Lower leg skin (tissue), 4 donors: ENCODE measurements around the gene L3MBTL1. TPM values are rescaled to one million over a fixed set of nuclear protein-coding genes. Genes with fewer than 3 reads are reported as not detected.

Experiments used
- DNase-seq, 2 donors: peaks; one replicate each; pipeline ENCODE4 v3.0.0-alpha.2; 2019; ENCODE audit warnings: low spot score in 2 of 2
- H3K4me3 ChIP-seq: fragments of 200-600 bp; sonication (generic); 2 replicates; pipeline ENCODE4 v1.5.1; 2017; ENCODE audit warnings: mild to moderate bottlenecking, low read depth; ENCODE audit not compliant: poor library complexity, severe bottlenecking
- CTCF ChIP-seq, 3 donors: fragments of 450-650 bp; IDR thresholded peaks; one replicate each; pipeline ENCODE4 v1.5.1; 2016; ENCODE audit warnings: antibody characterized with exemption in 3 of 3, mild to moderate bottlenecking in 3 of 3, moderate library complexity in 2 of 3
- POLR2A ChIP-seq, 2 donors: fragments of 450-650 bp; IDR thresholded peaks; one replicate each; pipeline ENCODE4 v1.6.1; 2016 to 2017; ENCODE audit warnings: antibody characterized with exemption in 2 of 2, mild to moderate bottlenecking in 1 of 2, moderate library complexity in 1 of 2
- WGBS, 2 donors: methylation state at CpG; one replicate each; pipeline ENCODE4 v1.1.5; 2018; 5-methylcytosine and 5-hydroxymethylcytosine counted together
- intact Hi-C: fragments of 100-400 bp; cut with DNase I; formaldehyde crosslinking; loops from one replicate; pipeline ENCODE4 v1.15.0; 2023; ENCODE audit warnings: low total_unique reads
- total RNA-seq, 4 donors: library from RNA; depleted of rRNA; stranded (reverse); fragments of >200 nt; gene quantifications; one replicate each; pipeline ENCODE4 v1.1.0, GENCODE V29; 2016

L3MBTL1 gene
- total RNA-seq, 4 donors from 2014 or later = 5.2 to 23.2 (median 9.7) TPM

- TF ChIP-seq POLR2A (IDR thresholded peaks at IDR 0.05) (no peak), CTCF (IDR thresholded peaks at IDR 0.05) (no peak)
- DNase-seq = no peak
- intact Hi-C loops = no loop called here
- H3K4me3 ChIP-seq = no peak overlapping the region
- 90 to 95% methylated on average over 3 of the region's 3 CpGs for WGBS, 2 donors
Observed at GRCh38 chr20:43461894-43462659, 45.4 kb upstream of the L3MBTL1 start.

GRCh38 chr20:43462660-43463526, 44.6 kb upstream of the L3MBTL1 start:
- WGBS, 2 donors = 86 to 93% methylated on average over 4 of the region's 4 CpGs
- TF ChIP-seq CTCF (IDR thresholded peaks at IDR 0.05) (no peak), POLR2A (IDR thresholded peaks at IDR 0.05) (no peak)
- no peak overlapping the region for H3K4me3 ChIP-seq
- DNase-seq = no peak
- intact Hi-C loops = no loop called here

GRCh38 chr20:43463527-43464218, 43.8 kb upstream of the L3MBTL1 start:
- intact Hi-C loops = no loop called here
- TF ChIP-seq POLR2A (IDR thresholded peaks at IDR 0.05) = no peak
- TF ChIP-seq CTCF (IDR thresholded peaks at IDR 0.05) = no peak
- no peak for DNase-seq
- WGBS, 2 donors = 74 to 78% methylated on average over 3 of the region's 3 CpGs
- H3K4me3 ChIP-seq = no peak overlapping the region

GRCh38 chr20:43464219-43464790, 43.2 kb upstream of the L3MBTL1 start:
- H3K4me3 ChIP-seq = no peak overlapping the region
- intact Hi-C loops = no loop called here
- TF ChIP-seq CTCF (IDR thresholded peaks at IDR 0.05) (no peak), POLR2A (IDR thresholded peaks at IDR 0.05) (no peak)
- DNase-seq = peak in 1 of 2 donors; percentile 49
- WGBS, 2 donors = 90 to 94% methylated on average over 9 of the region's 9 CpGs

- DNase-seq = peak in 1 of 2 donors; percentile 43
- H3K4me3 ChIP-seq = no peak overlapping the region
- whole genome bisulfite sequencing, 2 donors = 94 to 96% methylated on average over 2 of the region's 2 CpGs
- TF ChIP-seq CTCF (IDR thresholded peaks at IDR 0.05) (no peak), POLR2A (IDR thresholded peaks at IDR 0.05) (no peak)
- intact Hi-C loops = no loop called here
Observed at GRCh38 chr20:43465625-43465943, 41.9 kb upstream of the L3MBTL1 start.
